GM21576 (cell line): Measurements from ENCODE around the gene C10orf95.
"Not testable (repeated sequence)": the region's sequence is repeated elsewhere in the genome, so short reads cannot be mapped to it uniquely, and the experiment has no call there.

Experiments used
- ATAC-seq: cut with Tn5 transposase; IDR thresholded peaks from one replicate; pipeline ENCODE4 v1.9.1; 2021; ENCODE audit warnings: mild to moderate bottlenecking, moderate library complexity; ENCODE audit not compliant: unreplicated experiment

The C10orf95 gene

GRCh38 chr10:102451105-102451969 lies at the start of gene C10orf95:
TSS of gene C10orf95 (minus strand) at chr10:102451543. CDS start at chr10:102451093, 450 bp downstream.
- ATAC-seq, result no peak

- not testable (repeated sequence) for ATAC-seq
These were observed 49.3 kb upstream of the C10orf95 start for GRCh38 chr10:102500686-102501085.

- no peak for ATAC-seq
These were observed 48.0 kb upstream of the C10orf95 start for GRCh38 chr10:102499356-102499755.

GRCh38 chr10:102497545-102497944 lies 46.2 kb upstream of the C10orf95 start:
- ATAC-seq, result no peak

GRCh38 chr10:102493771-102494170 lies 42.4 kb upstream of the C10orf95 start:
- no peak for ATAC-seq

GRCh38 chr10:102492983-102493382 lies 41.6 kb upstream of the C10orf95 start:
- no peak for ATAC-seq

- ATAC-seq, result no peak
These were observed 41.1 kb upstream of the C10orf95 start for GRCh38 chr10:102492344-102492939.

GRCh38 chr10:102491136-102491535 lies 39.8 kb upstream of the C10orf95 start:
- no peak for ATAC-seq

GRCh38 chr10:102485093-102485784 lies 33.9 kb upstream of the C10orf95 start:
- no peak for ATAC-seq

GRCh38 chr10:102484021-102484420 lies 32.7 kb upstream of the C10orf95 start:
- no peak for ATAC-seq

- no peak for ATAC-seq
These were observed 29.1 kb upstream of the C10orf95 start for GRCh38 chr10:102480396-102480795.

- ATAC-seq, result no peak
These were observed 28.3 kb upstream of the C10orf95 start for GRCh38 chr10:102479651-102480050.

- ATAC-seq, result no peak
These were observed 25.3 kb upstream of the C10orf95 start for GRCh38 chr10:102476466-102477141.

GRCh38 chr10:102475451-102476040 lies 24.2 kb upstream of the C10orf95 start:
- ATAC-seq, result no peak

GRCh38 chr10:102473445-102474331 lies 22.3 kb upstream of the C10orf95 start:
- ATAC-seq, result no peak

- no peak for ATAC-seq
These were observed 19.5 kb upstream of the C10orf95 start for GRCh38 chr10:102470579-102471546.

GRCh38 chr10:102468683-102469082 lies 17.3 kb upstream of the C10orf95 start:
- ATAC-seq, result no peak

GRCh38 chr10:102467971-102468438 lies 16.7 kb upstream of the C10orf95 start:
- ATAC-seq, result no peak
